GM21528 (cell line): Measurements from ENCODE around the gene CYP20A1.

ENCODE experiments used
- ATAC-seq: cut with Tn5 transposase; IDR thresholded peaks from one replicate; pipeline ENCODE4 v1.9.1; 2021; ENCODE audit warnings: mild to moderate bottlenecking, moderate library complexity; ENCODE audit not compliant: unreplicated experiment, low FRiP score

The CYP20A1 gene

GRCh38 chr2:203354966-203355365 is 116.1 kb downstream of the CYP20A1 start:
- ATAC-seq, result no peak
